GM21360 (cell line): Measurements from ENCODE around the gene AKAP13.

Source experiments
- ATAC-seq: cut with Tn5 transposase; IDR thresholded peaks from one replicate; pipeline ENCODE4 v1.9.1; 2021; ENCODE audit warnings: mild to moderate bottlenecking, moderate library complexity; ENCODE audit not compliant: unreplicated experiment

Gene AKAP13

GRCh38 chr15:85493260-85493659, 112.9 kb downstream of the AKAP13 start:
- ATAC-seq, result no peak

GRCh38 chr15:85494048-85494777, 113.8 kb downstream of the AKAP13 start:
- ATAC-seq, result no peak

GRCh38 chr15:85495096-85495495, 114.7 kb downstream of the AKAP13 start:
- no peak for ATAC-seq

- ATAC-seq, result no peak
Observed at GRCh38 chr15:85495544-85495943, 115.1 kb downstream of the AKAP13 start.

- no peak for ATAC-seq
Observed at GRCh38 chr15:85496151-85496550, 115.7 kb downstream of the AKAP13 start.

- no peak for ATAC-seq
Observed at GRCh38 chr15:85496551-85497171, 116.3 kb downstream of the AKAP13 start.

GRCh38 chr15:85497172-85497569, 116.8 kb downstream of the AKAP13 start:
- no peak for ATAC-seq

GRCh38 chr15:85498471-85498870, 118.1 kb downstream of the AKAP13 start:
- no peak for ATAC-seq

- ATAC-seq, result no peak
Observed at GRCh38 chr15:85499371-85499887, 119.0 kb downstream of the AKAP13 start.

- no peak for ATAC-seq
Observed at GRCh38 chr15:85500060-85500708, 119.8 kb downstream of the AKAP13 start.

GRCh38 chr15:85500729-85501128, 120.3 kb downstream of the AKAP13 start:
- ATAC-seq, result no peak

- ATAC-seq, result no peak
Observed at GRCh38 chr15:85501574-85501973, 121.2 kb downstream of the AKAP13 start.

GRCh38 chr15:85503151-85503799, 122.9 kb downstream of the AKAP13 start:
- no peak for ATAC-seq

- ATAC-seq, result no peak
Observed at GRCh38 chr15:85504749-85505676, 124.6 kb downstream of the AKAP13 start.

- no peak for ATAC-seq
Observed at GRCh38 chr15:85507114-85507513, 126.7 kb downstream of the AKAP13 start.

GRCh38 chr15:85509973-85510372, 129.6 kb downstream of the AKAP13 start:
- no peak for ATAC-seq

GRCh38 chr15:85514413-85514812, 134.0 kb downstream of the AKAP13 start:
- no peak for ATAC-seq

- ATAC-seq, result no peak
Observed at GRCh38 chr15:85515212-85515611, 134.8 kb downstream of the AKAP13 start.

- ATAC-seq, result no peak
Observed at GRCh38 chr15:85517086-85517485, 136.7 kb downstream of the AKAP13 start.
